Hepatocyte (in vitro differentiated cells): ENCODE data around the gene ZBTB7A. TPM values are rescaled to one million over a fixed set of nuclear protein-coding genes. Genes with fewer than 3 reads are reported as not detected.
A peak's percentile ranks its signal among the peaks of the same experiment; 100 is the strongest.

Source experiments
- DNase-seq: peaks from one replicate; pipeline ENCODE4 v3.0.0-alpha.2; 2016; ENCODE audit warnings: low spot score
- H2AFZ ChIP-seq: fragments of 200-600 bp; sonication (generic); 2 replicates; pipeline ENCODE4 v1.6.0; 2016; ENCODE audit warnings: antibody characterized with exemption, mild to moderate bottlenecking
- H3K27ac ChIP-seq: fragments of 200-600 bp; sonication (generic); 2 replicates; pipeline ENCODE4 v1.5.1; 2016; ENCODE audit warnings: mild to moderate bottlenecking
- H3K27me3 ChIP-seq: fragments of 200-600 bp; sonication (generic); 2 replicates; pipeline ENCODE4 v1.6.1; 2016
- H3K36me3 ChIP-seq: fragments of 200-600 bp; sonication (generic); replicated peaks from 2 replicates; pipeline ENCODE4 v1.5.1; 2016; ENCODE audit warnings: low read depth; ENCODE audit not compliant: insufficient read depth
- H3K4me1 ChIP-seq: fragments of 200-600 bp; sonication (generic); 2 replicates; pipeline ENCODE4 v1.5.1; 2016; ENCODE audit warnings: mild to moderate bottlenecking, moderate library complexity; ENCODE audit not compliant: insufficient read depth
- H3K4me2 ChIP-seq: fragments of 200-600 bp; sonication (generic); 2 replicates; pipeline ENCODE4 v1.6.0; 2016
- H3K4me3 ChIP-seq: fragments of 200-600 bp; sonication (generic); 2 replicates; pipeline ENCODE4 v1.5.1; 2016; ENCODE audit warnings: mild to moderate bottlenecking
- H3K79me2 ChIP-seq: fragments of 200-600 bp; sonication (generic); 2 replicates; pipeline ENCODE4 v1.6.0; 2017; ENCODE audit warnings: mild to moderate bottlenecking
- H3K9me2 ChIP-seq: fragments of 200-600 bp; sonication (generic); replicated peaks from 2 replicates; pipeline ENCODE4 v1.6.0; 2017; ENCODE audit warnings: mild to moderate bottlenecking; ENCODE audit not compliant: insufficient read depth
- H3K9me3 ChIP-seq: fragments of 200-600 bp; sonication (generic); 2 replicates; pipeline ENCODE4 v1.5.1; 2016; ENCODE audit warnings: low read depth, mild to moderate bottlenecking
- H4K20me1 ChIP-seq: fragments of 200-600 bp; sonication (generic); 2 replicates; pipeline ENCODE4 v1.6.0; 2016; ENCODE audit warnings: mild to moderate bottlenecking; ENCODE audit not compliant: insufficient read depth, poor library complexity, severe bottlenecking
- EZH2 ChIP-seq: fragments of 200-600 bp; sonication (generic); IDR thresholded peaks from 2 replicates; pipeline ENCODE4 v1.6.1; 2016; ENCODE audit warnings: antibody characterized with exemption, mild to moderate bottlenecking, borderline replicate concordance
- EZH2phosphoT487 ChIP-seq: fragments of 200-600 bp; sonication (generic); IDR thresholded peaks from one replicate; pipeline ENCODE4 v1.6.1; 2018; ENCODE audit warnings: antibody characterized with exemption, mild to moderate bottlenecking, low read depth, moderate library complexity; ENCODE audit not compliant: unreplicated experiment, severe bottlenecking
- WGBS: methylation state at CpG from one replicate; pipeline ENCODE4 v1.1.6; 2016; ENCODE audit warnings: low lambda C conversion rate; ENCODE audit errors: missing lambda C conversion rate; 5-methylcytosine and 5-hydroxymethylcytosine counted together
- polyA plus RNA-seq: library from polyadenylated mRNA; unstranded; fragments of >200 nt; fragmentation: Nextera tagmentation; extraction: Ambion mirVana; gene quantifications from 2 replicates; pipeline ENCODE4 v1.2.1, GENCODE V29; 2016
- total RNA-seq: library from RNA; depleted of rRNA; stranded (reverse); fragments of >200 nt; gene quantifications from 2 replicates; pipeline ENCODE4 v1.2.3, GENCODE V29; 2014
- TF ChIP-seq, protein P1 (sequence below): fragments of 200-600 bp; sonication (generic); IDR thresholded peaks from 2 replicates; pipeline ENCODE4 v1.5.1; 2016; ENCODE audit warnings: antibody characterized with exemption, mild to moderate bottlenecking; ENCODE audit not compliant: poor library complexity

ZBTB7A gene
- total and polyA plus RNA-seq, 2 experiments from 2014 or later: 23.3 to 46.1 TPM

DNA sequence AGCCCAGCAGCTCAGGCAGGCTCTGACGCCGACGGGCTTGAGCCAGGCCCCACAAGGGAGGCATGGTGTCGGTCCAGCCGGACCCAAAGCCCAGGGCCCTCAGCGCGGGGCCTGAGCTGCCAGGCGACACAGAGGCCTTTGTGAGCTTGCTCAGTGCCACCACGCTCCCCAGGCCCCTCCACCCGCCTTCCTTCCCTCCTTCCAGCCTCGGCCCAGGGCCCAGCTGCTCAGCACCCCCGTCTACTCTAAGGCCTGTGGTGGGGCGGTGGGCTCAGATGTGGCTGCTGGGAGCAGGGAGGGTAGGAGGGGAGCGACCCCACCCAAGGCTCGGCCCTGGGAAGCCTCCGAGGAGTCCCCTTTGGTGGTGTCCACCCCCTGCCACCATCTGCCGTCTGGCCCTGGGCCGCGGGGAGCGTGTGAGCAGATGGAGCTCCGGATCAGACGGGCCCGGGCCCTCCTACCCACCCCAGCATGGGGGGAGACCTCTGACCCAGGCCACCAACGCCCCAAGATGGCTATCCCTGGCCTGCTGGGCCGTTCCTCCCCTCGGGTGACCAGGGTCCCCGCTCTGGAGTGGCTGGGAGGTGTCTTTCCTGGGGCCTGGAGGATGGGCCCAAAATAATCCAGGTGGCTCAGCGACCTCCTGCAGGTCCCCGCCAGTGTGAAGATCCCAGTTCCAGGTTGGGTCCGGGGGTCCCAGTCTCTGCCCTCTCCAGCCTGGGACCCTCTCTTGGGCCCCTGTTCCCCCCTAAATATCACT lies 7.8 kb downstream of the ZBTB7A start:
- Histone ChIP-seq H2AFZ (no peak overlapping the region), H3K27me3 (no peaks in the 10 kb centered on the region), H3K4me3 (no peak overlapping the region), H3K79me2 (peaks cover 96% of the 10 kb centered on the region), H3K9me3 (no peaks in the 10 kb centered on the region), H3K36me3 (no peaks in the 10 kb centered on the region), H3K4me1 (peaks cover 56% of the 10 kb centered on the region), H3K27ac (peak overlapping the region; percentile 98), H3K9me2 (no peaks in the 10 kb centered on the region), H4K20me1 (peaks cover 76% of the 10 kb centered on the region), H3K4me2 (peak overlapping the region; percentile 98)
- DNase-seq: no peak
- 87% methylated on average over 30 of the region's 30 CpGs for WGBS
- TF ChIP-seq EZH2 (no peak), EZH2phosphoT487 (no peak)
- TF ChIP-seq, protein P1, sequence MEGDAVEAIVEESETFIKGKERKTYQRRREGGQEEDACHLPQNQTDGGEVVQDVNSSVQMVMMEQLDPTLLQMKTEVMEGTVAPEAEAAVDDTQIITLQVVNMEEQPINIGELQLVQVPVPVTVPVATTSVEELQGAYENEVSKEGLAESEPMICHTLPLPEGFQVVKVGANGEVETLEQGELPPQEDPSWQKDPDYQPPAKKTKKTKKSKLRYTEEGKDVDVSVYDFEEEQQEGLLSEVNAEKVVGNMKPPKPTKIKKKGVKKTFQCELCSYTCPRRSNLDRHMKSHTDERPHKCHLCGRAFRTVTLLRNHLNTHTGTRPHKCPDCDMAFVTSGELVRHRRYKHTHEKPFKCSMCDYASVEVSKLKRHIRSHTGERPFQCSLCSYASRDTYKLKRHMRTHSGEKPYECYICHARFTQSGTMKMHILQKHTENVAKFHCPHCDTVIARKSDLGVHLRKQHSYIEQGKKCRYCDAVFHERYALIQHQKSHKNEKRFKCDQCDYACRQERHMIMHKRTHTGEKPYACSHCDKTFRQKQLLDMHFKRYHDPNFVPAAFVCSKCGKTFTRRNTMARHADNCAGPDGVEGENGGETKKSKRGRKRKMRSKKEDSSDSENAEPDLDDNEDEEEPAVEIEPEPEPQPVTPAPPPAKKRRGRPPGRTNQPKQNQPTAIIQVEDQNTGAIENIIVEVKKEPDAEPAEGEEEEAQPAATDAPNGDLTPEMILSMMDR: no peak

DNA sequence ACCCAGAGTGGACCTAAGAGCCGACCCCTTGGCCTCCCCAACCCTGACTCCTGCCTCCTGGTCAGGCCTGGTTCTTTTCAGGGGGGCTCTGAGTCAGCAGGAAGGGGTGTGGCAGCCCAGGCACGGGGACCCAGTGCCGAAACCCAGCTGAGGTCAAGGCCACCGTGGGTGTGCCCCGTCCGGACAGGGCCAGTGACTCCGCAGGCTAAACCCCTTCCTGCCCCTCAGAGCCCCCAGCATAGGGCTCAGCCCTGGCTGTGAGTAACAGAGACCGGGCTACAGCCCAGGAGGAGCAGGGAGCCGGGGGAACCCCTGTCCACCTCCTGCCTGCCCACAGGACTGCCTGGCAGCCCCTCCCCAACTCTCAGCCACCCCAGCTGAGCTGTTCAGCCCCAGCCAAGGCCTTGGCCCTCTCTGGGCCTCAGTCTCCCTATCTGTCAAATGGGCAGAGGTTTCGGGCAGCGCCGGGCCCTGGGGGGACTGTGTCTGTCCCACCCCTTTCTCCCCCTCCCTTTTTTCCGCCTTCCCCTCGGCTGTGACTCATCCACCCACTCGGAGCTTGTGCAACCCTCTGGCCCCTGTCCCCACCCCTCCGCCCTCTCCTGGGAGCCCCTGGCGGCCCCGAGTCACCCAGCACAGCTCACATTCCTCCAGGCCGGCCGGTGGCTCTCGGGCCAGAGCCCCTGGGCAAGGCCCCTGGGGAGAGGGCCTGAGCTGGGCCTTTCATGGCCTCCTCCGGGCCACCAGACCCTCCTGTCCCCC lies 8.6 kb downstream of the ZBTB7A start:
- H2AFZ ChIP-seq: no peak overlapping the region
- H3K4me2 ChIP-seq: peak overlapping the region; percentile 98
- no peaks in the 10 kb centered on the region for H3K9me2 ChIP-seq
- no peaks in the 10 kb centered on the region for H3K36me3 ChIP-seq
- peak overlapping the region; percentile 98 for H3K27ac ChIP-seq
- H3K4me1 ChIP-seq: peaks cover 52% of the 10 kb centered on the region
- TF ChIP-seq EZH2 (no peak), EZH2phosphoT487 (no peak)
- TF ChIP-seq, protein P1: peak; percentile 5
- peaks cover 76% of the 10 kb centered on the region for H4K20me1 ChIP-seq
- H3K79me2 ChIP-seq: peaks cover 96% of the 10 kb centered on the region
- no peaks in the 10 kb centered on the region for H3K9me3 ChIP-seq
- 69% methylated on average over 13 of the region's 22 CpGs for WGBS
- no peaks in the 10 kb centered on the region for H3K27me3 ChIP-seq
- no peak overlapping the region for H3K4me3 ChIP-seq
- peak; percentile 93 for DNase-seq

DNA sequence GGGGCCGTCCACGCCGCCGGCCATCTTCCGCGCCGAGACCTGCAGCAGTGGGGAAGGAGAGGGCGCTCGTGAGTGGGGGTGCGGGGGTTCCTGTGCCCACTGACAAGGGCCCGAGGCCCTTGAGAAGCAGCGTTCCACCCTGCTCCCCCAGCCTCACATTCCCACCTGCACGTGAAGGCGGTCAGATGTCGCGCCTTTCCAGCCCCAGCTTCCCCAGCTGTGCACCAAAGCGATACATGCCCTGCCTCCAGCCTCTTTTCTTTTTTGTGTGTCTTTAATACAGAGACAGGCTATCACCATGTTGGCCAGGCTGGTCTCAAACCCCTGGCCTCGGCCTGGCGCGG lies 11.5 kb downstream of the ZBTB7A start:
- no peaks in the 10 kb centered on the region for H3K9me2 ChIP-seq
- DNase-seq: no peak
- H3K79me2 ChIP-seq: peaks cover 93% of the 10 kb centered on the region
- peaks cover 41% of the 10 kb centered on the region for H3K4me1 ChIP-seq
- no peaks in the 10 kb centered on the region for H3K27me3 ChIP-seq
- H3K4me2 ChIP-seq: no peak overlapping the region
- H4K20me1 ChIP-seq: peaks cover 75% of the 10 kb centered on the region
- H3K9me3 ChIP-seq: no peaks in the 10 kb centered on the region
- TF ChIP-seq, protein P1: no peak
- TF ChIP-seq EZH2 (no peak), EZH2phosphoT487 (no peak)
- H2AFZ ChIP-seq: no peak overlapping the region
- no peaks in the 10 kb centered on the region for H3K36me3 ChIP-seq
- no peak overlapping the region for H3K4me3 ChIP-seq
- H3K27ac ChIP-seq: no peak overlapping the region
- 98% methylated on average over 15 of the region's 20 CpGs for WGBS
